Activated T-cell treated with anti-CD3 and anti-CD28 coated beads, Interleukin-2, amount 50 U/mL, for 24 hours (primary cell): Measurements from ENCODE around the gene RPL7A.
"Not testable (repeated sequence)": the region's sequence is repeated elsewhere in the genome, so short reads cannot be mapped to it uniquely, and the experiment has no call there.

Experiments used
- DNase-seq: peaks from one replicate; pipeline ENCODE4 v3.0.0-alpha.2; 2020
- H3K27ac Mint-ChIP-seq: 2 replicates; pipeline ENCODE4 v1.8.0; 2020; ENCODE audit warnings: mild to moderate bottlenecking, mixed read lengths
- H3K27me3 Mint-ChIP-seq: 2 replicates; pipeline ENCODE4 v1.8.0; 2020; ENCODE audit warnings: mixed read lengths
- H3K36me3 Mint-ChIP-seq: 2 replicates; pipeline ENCODE4 v1.8.0; 2020; ENCODE audit warnings: low read depth, mixed read lengths
- H3K4me1 Mint-ChIP-seq: 2 replicates; pipeline ENCODE4 v1.8.0; 2020; ENCODE audit warnings: low read depth, mixed read lengths
- H3K4me3 Mint-ChIP-seq: 2 replicates; pipeline ENCODE4 v1.8.0; 2020; ENCODE audit warnings: mild to moderate bottlenecking, moderate library complexity, mixed read lengths
- H3K9me3 Mint-ChIP-seq: 2 replicates; pipeline ENCODE4 v1.8.0; 2020; ENCODE audit warnings: mixed read lengths

The RPL7A gene

GRCh38 chr9:133389562-133389961 lies 41.5 kb downstream of the RPL7A start:
- DNase-seq: no peak
- no peaks in the 10 kb centered on the region for H3K9me3 Mint-ChIP-seq
- H3K4me1 Mint-ChIP-seq: no peaks in the 10 kb centered on the region
- H3K27me3 Mint-ChIP-seq: peaks cover 19% of the 10 kb centered on the region
- no peak overlapping the region for H3K27ac Mint-ChIP-seq
- no peaks in the 10 kb centered on the region for H3K36me3 Mint-ChIP-seq
- H3K4me3 Mint-ChIP-seq: no peak overlapping the region

GRCh38 chr9:133390713-133391112 lies 42.7 kb downstream of the RPL7A start:
- Mint-ChIP-seq H3K27ac (no peak overlapping the region), H3K4me1 (no peaks in the 10 kb centered on the region), H3K36me3 (no peaks in the 10 kb centered on the region), H3K4me3 (no peak overlapping the region), H3K9me3 (no peaks in the 10 kb centered on the region), H3K27me3 (peaks cover 19% of the 10 kb centered on the region)
- DNase-seq: no peak

- peaks cover 19% of the 10 kb centered on the region for H3K27me3 Mint-ChIP-seq
Observed at GRCh38 chr9:133391449-133391848, 43.4 kb downstream of the RPL7A start.

GRCh38 chr9:133392308-133392707 lies 44.3 kb downstream of the RPL7A start:
- H3K27me3 Mint-ChIP-seq: peaks cover 19% of the 10 kb centered on the region
- not testable (repeated sequence) for H3K4me1 Mint-ChIP-seq, DNase-seq, H3K9me3 Mint-ChIP-seq, H3K36me3 Mint-ChIP-seq, H3K27ac Mint-ChIP-seq, H3K4me3 Mint-ChIP-seq

More at GRCh38 chr9:133391449-133391848, 43.4 kb downstream of the RPL7A start:
- not testable (repeated sequence) for DNase-seq, H3K36me3 Mint-ChIP-seq, H3K4me1 Mint-ChIP-seq, H3K27ac Mint-ChIP-seq, H3K9me3 Mint-ChIP-seq, H3K4me3 Mint-ChIP-seq

GRCh38 chr9:133393399-133393798 lies 45.4 kb downstream of the RPL7A start:
- Mint-ChIP-seq H3K4me3 (no peak overlapping the region), H3K4me1 (no peaks in the 10 kb centered on the region), H3K9me3 (no peaks in the 10 kb centered on the region), H3K27ac (no peak overlapping the region), H3K36me3 (no peaks in the 10 kb centered on the region), H3K27me3 (peaks cover 18% of the 10 kb centered on the region)
- no peak for DNase-seq

- Mint-ChIP-seq H3K36me3 (no peaks in the 10 kb centered on the region), H3K4me3 (no peak overlapping the region), H3K27ac (no peak overlapping the region), H3K4me1 (no peaks in the 10 kb centered on the region), H3K27me3 (peaks cover 9% of the 10 kb centered on the region), H3K9me3 (no peaks in the 10 kb centered on the region)
- no peak for DNase-seq
Observed at GRCh38 chr9:133394687-133395271, 46.8 kb downstream of the RPL7A start.

GRCh38 chr9:133396952-133397351 lies 48.9 kb downstream of the RPL7A start:
- no peaks in the 10 kb centered on the region for H3K4me1 Mint-ChIP-seq
- H3K27ac Mint-ChIP-seq: no peak overlapping the region
- H3K9me3 Mint-ChIP-seq: no peaks in the 10 kb centered on the region
- H3K36me3 Mint-ChIP-seq: peaks cover 7% of the 10 kb centered on the region
- H3K27me3 Mint-ChIP-seq: no peaks in the 10 kb centered on the region
- H3K4me3 Mint-ChIP-seq: no peak overlapping the region
- DNase-seq: no peak

- Mint-ChIP-seq H3K4me3 (no peak overlapping the region), H3K4me1 (no peaks in the 10 kb centered on the region), H3K9me3 (no peaks in the 10 kb centered on the region), H3K27me3 (no peaks in the 10 kb centered on the region), H3K27ac (no peak overlapping the region), H3K36me3 (peaks cover 8% of the 10 kb centered on the region)
- no peak for DNase-seq
Observed at GRCh38 chr9:133397370-133397769, 49.4 kb downstream of the RPL7A start.

- no peak overlapping the region for H3K4me3 Mint-ChIP-seq
- peaks cover 11% of the 10 kb centered on the region for H3K36me3 Mint-ChIP-seq
- H3K27me3 Mint-ChIP-seq: no peaks in the 10 kb centered on the region
- H3K4me1 Mint-ChIP-seq: no peaks in the 10 kb centered on the region
- DNase-seq: no peak
- no peaks in the 10 kb centered on the region for H3K9me3 Mint-ChIP-seq
- no peak overlapping the region for H3K27ac Mint-ChIP-seq
Observed at GRCh38 chr9:133397895-133398294, 49.9 kb downstream of the RPL7A start.

GRCh38 chr9:133400292-133400691 lies 52.3 kb downstream of the RPL7A start:
- H3K4me1 Mint-ChIP-seq: peaks cover 4% of the 10 kb centered on the region
- DNase-seq: no peak
- H3K27ac Mint-ChIP-seq: no peak overlapping the region
- peaks cover 26% of the 10 kb centered on the region for H3K36me3 Mint-ChIP-seq
- no peaks in the 10 kb centered on the region for H3K27me3 Mint-ChIP-seq
- no peaks in the 10 kb centered on the region for H3K9me3 Mint-ChIP-seq
- no peak overlapping the region for H3K4me3 Mint-ChIP-seq
